Peyer's patch (tissue), 4 donors: Measurements from ENCODE around the gene C1orf105.

Experiments
- POLR2A ChIP-seq, 2 donors: fragments of 450-650 bp; IDR thresholded peaks; one replicate each; pipeline ENCODE4 v1.5.1; 2017; ENCODE audit warnings: antibody characterized with exemption in 2 of 2, mild to moderate bottlenecking in 2 of 2, moderate library complexity in 2 of 2
- TF ChIP-seq, protein P1 (sequence below), 6 experiments: fragments of 450-650 bp in 4 of 6; fragments of 200-600 bp in 2 of 6; sonication (generic) in 1 of 6; IDR thresholded peaks; one replicate each; pipeline ENCODE4 v1.5.1; 2017 to 2019; ENCODE audit warnings: antibody characterized with exemption in 6 of 6, mild to moderate bottlenecking in 3 of 6, moderate library complexity in 1 of 6

- TF ChIP-seq, protein P1, sequence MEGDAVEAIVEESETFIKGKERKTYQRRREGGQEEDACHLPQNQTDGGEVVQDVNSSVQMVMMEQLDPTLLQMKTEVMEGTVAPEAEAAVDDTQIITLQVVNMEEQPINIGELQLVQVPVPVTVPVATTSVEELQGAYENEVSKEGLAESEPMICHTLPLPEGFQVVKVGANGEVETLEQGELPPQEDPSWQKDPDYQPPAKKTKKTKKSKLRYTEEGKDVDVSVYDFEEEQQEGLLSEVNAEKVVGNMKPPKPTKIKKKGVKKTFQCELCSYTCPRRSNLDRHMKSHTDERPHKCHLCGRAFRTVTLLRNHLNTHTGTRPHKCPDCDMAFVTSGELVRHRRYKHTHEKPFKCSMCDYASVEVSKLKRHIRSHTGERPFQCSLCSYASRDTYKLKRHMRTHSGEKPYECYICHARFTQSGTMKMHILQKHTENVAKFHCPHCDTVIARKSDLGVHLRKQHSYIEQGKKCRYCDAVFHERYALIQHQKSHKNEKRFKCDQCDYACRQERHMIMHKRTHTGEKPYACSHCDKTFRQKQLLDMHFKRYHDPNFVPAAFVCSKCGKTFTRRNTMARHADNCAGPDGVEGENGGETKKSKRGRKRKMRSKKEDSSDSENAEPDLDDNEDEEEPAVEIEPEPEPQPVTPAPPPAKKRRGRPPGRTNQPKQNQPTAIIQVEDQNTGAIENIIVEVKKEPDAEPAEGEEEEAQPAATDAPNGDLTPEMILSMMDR (IDR thresholded peaks at IDR 0.05), result no peak
- TF ChIP-seq POLR2A (IDR thresholded peaks at IDR 0.05), result no peak
These were observed 16.4 kb upstream of the C1orf105 start for GRCh38 chr1:172404121-172404520.
